GM18511 (cell line): ENCODE data around the gene DNAJB4.
"Not testable (repeated sequence)": the region's sequence is repeated elsewhere in the genome, so short reads cannot be mapped to it uniquely, and the experiment has no call there.

ENCODE experiments used
- ATAC-seq: cut with Tn5 transposase; IDR thresholded peaks from one replicate; pipeline ENCODE4 v1.9.1; 2021; ENCODE audit warnings: mild to moderate bottlenecking, moderate library complexity; ENCODE audit not compliant: unreplicated experiment

DNAJB4 gene

DNA sequence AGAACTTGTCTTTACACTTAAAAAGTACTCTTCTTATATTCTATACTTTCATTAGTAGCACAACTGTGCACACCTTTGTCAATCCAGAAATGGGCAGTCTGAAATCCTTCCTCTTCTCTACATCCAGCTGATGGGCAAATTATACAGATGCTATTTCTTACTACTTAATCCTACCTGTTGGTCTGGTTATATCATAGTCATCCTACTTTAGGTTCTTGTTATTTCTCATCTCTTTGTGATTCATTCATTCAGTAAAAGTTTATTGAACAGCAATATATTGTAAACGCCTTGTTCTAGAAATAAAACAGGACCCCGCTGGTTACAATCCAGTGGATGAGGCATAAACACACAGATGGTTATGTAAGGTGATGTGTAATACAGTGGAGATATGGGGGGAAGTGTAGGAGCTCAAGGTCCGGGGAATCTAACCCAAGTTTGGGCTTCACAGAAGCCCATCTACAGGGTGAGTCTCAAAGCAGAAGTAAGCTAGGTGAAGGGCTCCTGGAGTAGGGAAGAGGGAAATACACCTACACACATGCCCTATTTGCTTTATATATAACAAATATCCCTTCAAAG lies 14.0 kb upstream of the DNAJB4 start:
- no peak for ATAC-seq

DNA sequence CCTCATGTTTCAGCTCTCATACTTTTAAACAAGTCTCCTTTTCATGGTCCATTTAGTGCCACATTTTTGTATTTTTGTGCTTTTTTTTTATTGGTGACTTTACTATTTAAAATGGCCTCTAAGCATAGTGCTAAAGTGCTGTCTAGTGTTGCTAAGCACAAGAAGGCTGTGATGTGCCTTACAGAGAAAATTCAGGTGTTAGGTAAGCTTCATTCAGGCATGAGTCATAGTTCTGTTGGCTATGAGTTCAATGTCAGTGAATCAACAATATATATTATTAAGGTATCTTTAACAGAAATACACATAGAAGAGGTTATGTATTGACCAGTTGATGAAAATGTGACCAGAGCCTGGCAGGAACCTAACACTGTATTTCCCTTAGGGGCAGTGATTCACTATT lies 13.1 kb upstream of the DNAJB4 start:
- ATAC-seq: no peak

- ATAC-seq: no peak
These were observed 10.5 kb upstream of the DNAJB4 start for GRCh38 chr1:77994117-77994705.

GRCh38 chr1:77996734-77997133 lies 8.0 kb upstream of the DNAJB4 start:
- ATAC-seq: no peak

- ATAC-seq: not testable (repeated sequence)
These were observed 4.2 kb upstream of the DNAJB4 start for GRCh38 chr1:78000536-78000935.

DNA sequence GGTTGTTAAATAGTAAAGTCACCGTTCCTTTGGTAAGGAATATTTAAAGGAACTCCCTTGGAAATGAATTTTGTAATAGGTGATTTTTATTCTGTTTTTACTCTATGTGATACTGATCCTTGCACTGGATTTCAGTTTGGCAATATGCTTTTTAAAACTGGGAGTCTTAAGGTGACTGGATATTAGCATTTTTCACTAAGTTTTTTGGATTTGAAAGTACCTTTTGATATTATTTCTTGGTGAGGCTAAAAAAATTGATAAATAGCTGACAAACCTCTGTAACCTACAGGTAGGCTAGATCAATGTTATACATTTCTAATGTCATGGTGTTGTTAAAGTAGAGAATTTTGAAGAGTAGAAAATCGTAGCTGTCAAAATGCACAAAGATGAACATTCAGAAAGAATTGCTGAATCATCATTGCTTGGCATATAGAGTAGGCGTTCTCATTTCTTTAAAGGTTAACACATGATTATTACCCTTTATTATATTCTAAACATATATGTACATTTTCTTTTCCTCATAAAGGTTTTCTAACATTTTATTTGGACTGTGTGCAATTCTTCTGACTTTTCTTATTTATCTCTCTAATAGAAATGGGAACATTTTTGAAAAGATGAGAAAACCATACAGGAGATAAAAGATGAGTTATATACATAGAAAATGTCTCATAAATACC lies 1.5 kb upstream of the DNAJB4 start:
- no peak for ATAC-seq

DNA sequence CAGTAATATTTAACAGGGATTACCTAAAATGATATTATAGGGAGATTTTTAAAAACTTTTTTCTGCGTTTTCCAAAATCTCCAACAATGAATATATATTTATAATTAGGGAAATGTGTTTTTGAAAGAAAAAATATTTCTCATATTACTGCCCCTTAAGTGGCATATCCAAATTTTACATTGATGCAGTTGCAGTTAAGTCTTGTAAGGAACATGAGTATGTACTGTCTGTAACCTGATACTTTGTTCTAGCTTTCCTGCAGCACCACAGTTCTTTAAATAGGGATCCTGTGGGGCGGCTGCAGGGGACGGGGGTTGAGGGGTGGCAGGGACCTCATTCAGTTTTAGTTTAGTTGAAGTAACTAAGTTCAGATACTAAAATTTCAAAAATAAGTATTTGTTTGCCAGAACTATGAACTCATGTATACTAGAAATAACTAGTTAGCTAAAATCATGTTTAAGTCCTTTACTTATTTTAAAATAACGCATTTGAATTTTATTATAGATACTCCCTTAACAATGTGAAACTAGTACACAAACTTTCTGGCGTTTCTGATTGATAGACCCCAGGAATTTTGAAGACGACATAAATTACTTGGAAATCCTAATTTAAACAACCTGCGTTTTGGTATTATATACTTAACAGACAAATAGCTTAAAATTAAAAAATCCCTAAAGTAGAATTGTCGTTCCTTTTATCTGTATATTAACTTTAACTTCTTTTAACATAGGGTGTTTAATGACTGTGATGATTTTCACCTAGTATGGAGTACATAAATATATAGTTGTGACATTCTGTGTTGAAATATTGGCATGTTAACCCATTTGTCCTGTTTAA lies 639 bp upstream of the DNAJB4 start:
- peak; percentile 59 for ATAC-seq

GRCh38 chr1:78005448-78005722 lies 646 bp downstream of the DNAJB4 start:
- ATAC-seq: no peak

GRCh38 chr1:78005755-78006154 lies 1.0 kb downstream of the DNAJB4 start:
- ATAC-seq: no peak

DNA sequence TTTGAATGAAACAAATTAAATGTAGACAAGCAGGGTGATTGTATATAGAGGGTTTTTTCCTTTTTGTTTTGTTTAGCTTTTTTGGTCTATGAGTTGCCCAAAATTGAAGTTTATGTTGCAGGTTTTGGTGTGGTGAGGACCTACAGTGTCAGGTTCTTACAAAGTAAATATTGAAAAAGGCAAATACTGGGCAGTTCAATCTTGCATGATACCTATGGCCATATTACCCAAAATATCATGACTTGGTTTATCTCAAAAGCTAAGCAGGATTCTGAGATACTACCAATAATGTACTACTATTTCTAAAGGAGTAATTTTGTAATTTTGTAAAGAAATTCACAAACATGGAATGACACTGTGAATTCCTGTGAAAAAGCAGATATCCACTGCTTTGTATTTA lies 1.8 kb downstream of the DNAJB4 start:
- no peak for ATAC-seq

DNA sequence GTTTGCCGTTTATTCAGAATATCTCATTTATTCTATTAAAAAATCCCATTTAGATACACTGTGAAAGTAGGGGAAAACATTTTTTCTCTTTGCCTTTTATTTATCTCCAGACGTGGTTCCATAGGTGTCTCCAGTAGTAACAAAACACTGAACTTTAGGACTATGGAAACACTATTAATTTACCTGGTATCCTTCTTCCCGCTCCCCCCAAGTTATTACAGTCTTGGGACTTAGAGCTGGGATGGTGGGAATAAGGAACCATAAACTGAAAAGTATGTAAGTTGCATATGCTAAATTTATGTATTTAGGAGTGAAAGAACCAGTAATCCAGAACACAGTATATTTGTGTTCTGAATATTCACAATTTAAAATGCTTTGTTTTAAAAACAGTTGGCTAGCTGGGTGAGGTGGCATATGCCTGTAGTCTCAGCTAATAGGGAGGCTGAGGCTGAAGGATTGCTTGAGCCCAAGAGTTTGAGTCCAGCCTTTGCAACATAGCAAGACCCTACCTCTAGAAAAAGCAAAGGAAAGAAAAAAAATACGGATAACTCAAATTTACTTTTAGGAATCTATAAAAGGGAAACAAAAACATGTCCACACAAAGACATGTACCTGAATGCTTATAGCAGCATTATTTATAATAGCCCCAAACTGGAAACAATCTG lies 3.1 kb downstream of the DNAJB4 start:
- no peak for ATAC-seq

DNA sequence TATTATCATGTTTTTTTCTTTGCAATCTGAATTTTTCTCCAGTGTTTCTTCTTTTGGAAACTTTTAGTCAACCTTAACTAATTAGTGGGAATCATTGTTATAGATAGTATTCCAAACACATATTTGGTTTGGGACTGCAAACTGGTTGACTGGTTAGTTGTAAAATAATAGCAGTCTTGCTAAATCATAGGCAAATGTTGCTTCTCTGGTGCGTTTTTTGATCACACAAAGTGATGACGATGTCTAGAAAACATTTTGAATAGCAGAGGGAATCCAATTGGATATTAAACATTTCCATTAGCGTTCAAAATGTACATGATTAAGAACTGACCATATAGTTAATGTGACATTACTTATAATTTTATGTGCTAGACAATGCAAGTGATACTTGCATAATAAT lies 4.5 kb downstream of the DNAJB4 start:
- no peak for ATAC-seq

DNA sequence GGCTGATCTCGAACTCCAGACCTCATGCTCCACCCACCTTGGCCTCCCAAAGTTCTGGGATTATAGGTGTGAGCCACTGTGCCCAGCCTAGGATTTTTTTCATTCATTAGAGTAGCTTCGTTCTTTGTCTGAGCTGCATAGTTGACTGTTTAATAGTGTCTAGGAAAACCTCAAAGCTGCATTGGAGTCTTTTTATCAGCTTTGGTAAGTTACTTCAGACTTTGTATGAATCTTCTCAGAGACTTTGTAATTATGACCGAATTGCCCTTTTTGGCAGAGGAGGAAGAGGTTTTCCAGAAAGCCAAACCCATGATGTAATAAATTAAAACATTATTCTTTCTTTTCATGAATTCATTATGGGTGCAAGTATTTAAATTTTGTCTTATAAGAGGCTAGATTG lies 5.1 kb downstream of the DNAJB4 start:
- ATAC-seq: no peak

DNA sequence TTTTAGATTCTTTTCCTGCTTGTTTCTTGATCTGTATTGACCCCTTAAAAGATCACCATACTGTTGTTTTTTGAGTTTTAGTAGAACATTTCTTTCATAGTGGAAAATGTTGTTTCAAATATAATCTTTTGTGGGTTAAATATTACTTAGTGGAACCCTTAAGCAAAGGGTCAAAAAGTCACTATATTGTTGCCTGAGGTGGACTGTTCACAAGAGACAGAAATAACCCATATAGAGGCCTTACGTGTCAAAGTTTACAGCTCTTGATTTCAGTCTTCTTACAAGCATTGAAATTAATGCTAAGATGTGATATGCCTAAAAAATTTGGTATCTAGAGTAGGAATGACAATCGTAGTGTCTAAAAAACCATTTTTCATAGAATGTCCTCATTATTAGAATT lies 6.3 kb downstream of the DNAJB4 start:
- ATAC-seq: peak; percentile 52

DNA sequence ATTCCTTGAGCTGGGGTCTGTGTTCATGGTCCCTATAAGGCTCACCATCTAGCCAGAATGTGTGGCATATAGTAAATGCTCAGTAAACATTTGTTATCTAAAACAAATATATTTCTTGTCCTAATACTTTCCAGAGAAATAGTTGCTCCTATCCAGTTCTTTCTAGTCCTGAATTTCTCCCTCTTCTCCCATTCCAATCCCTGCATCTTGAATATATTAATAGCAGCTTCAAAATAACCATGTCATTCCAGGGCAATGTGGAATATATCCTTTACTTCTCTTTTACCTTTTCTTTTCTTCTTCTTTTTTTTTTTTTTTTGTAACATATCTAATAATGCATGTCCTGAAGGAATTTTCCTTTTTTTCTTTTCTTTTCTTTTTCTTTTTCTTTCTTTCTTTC lies 10.4 kb downstream of the DNAJB4 start:
- no peak for ATAC-seq

DNA sequence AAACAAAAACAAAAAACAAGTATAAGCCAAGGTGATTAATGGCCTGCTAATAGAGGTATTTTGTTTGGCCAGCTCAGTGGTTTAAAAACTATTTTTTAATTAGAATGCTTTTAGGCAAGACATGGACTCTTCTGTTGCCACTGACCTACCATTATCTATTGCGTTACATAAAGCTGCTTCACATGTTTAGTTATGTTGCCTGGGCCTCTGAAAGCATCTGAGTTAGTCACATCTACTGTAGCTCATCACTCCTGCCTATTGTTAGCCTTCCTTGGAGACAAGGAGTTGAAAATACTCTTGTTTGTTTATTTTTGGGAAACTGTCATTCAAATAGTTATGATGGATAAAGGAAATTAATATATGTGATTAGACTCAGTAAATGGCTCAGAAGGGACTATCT lies 14.3 kb downstream of the DNAJB4 start:
- no peak for ATAC-seq

DNA sequence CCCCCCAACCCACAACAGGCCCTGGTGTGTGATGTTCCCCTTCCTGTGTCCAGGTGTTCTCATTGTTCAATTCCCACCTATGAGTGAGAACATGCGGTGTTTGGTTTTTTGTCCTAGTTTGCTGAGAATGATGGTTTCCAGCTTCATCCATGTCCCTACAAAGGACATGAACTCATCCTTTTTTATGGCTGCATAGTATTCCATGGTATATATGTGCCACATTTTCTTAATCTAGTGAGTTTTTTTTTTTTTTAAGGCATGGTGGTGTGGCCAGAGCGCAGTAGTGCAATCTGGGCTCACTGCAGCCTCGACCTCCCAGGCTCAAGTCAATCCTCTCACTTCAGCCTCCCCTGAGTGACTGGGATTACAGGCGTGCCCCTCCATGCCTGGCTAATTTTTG lies 16.4 kb downstream of the DNAJB4 start:
- not testable (repeated sequence) for ATAC-seq

- no peak for ATAC-seq
These were observed 25.1 kb downstream of the DNAJB4 start for GRCh38 chr1:78029793-78030192.

GRCh38 chr1:78032996-78033796 lies 28.5 kb downstream of the DNAJB4 start:
- ATAC-seq: no peak

GRCh38 chr1:78033797-78034172 lies 29.0 kb downstream of the DNAJB4 start:
- no peak for ATAC-seq

- no peak for ATAC-seq
These were observed 30.4 kb downstream of the DNAJB4 start for GRCh38 chr1:78035121-78035520.
